Neural cell (in vitro differentiated cells): Measurements from ENCODE around the gene PPP3CA. TPM values are rescaled to one million over a fixed set of nuclear protein-coding genes. Genes with fewer than 3 reads are reported as not detected.

ENCODE experiments used
- H2AFZ ChIP-seq: fragments of 200-600, 300-800 bp; sonication (generic), shearing (Covaris generic); 2 replicates; pipeline ENCODE4 v1.6.0; 2014; ENCODE audit warnings: low read depth, mild to moderate bottlenecking, antibody characterized with exemption, low read length, moderate library complexity
- H3F3A ChIP-seq: fragments of 200-600 bp; shearing (Covaris generic); 2 replicates; pipeline ENCODE4 v1.6.1; 2016; ENCODE audit warnings: mild to moderate bottlenecking, moderate library complexity, mixed read lengths, antibody characterized with exemption, low read length; ENCODE audit not compliant: insufficient read depth, poor library complexity, severe bottlenecking
- H3K27ac ChIP-seq: fragments of 200-600, 300-800 bp; sonication (generic), shearing (Covaris generic); 2 replicates; pipeline ENCODE4 v1.5.1; 2014; ENCODE audit warnings: mild to moderate bottlenecking, low read length, moderate library complexity
- H3K27me3 ChIP-seq: fragments of 300-800, 200-600 bp; sonication (generic), shearing (Covaris generic); 2 replicates; pipeline ENCODE4 v1.6.0; 2014; ENCODE audit warnings: mild to moderate bottlenecking, low read depth, low read length, moderate library complexity; ENCODE audit not compliant: insufficient read depth
- H3K36me3 ChIP-seq: fragments of 300-800, 200-600 bp; sonication (generic), shearing (Covaris generic); 2 replicates; pipeline ENCODE4 v1.5.1; 2014; ENCODE audit warnings: mild to moderate bottlenecking, antibody characterized with exemption, low read length, moderate library complexity; ENCODE audit not compliant: insufficient read depth
- H3K4me2 ChIP-seq: fragments of 300-800, 200-600 bp; sonication (generic), shearing (Covaris generic); 2 replicates; pipeline ENCODE4 v1.6.0; 2014; ENCODE audit warnings: mild to moderate bottlenecking, low read length
- H3K4me3 ChIP-seq: fragments of 300-800, 200-600 bp; sonication (generic), shearing (Covaris generic); 2 replicates; pipeline ENCODE4 v1.5.1; 2014; ENCODE audit warnings: mild to moderate bottlenecking, low read length, moderate library complexity
- H3K79me2 ChIP-seq: fragments of 200-600 bp; shearing (Covaris generic); replicated peaks from 2 replicates; pipeline ENCODE4 v1.6.0; 2014; ENCODE audit warnings: mild to moderate bottlenecking, low read length, moderate library complexity; ENCODE audit not compliant: insufficient read depth
- H3K9ac ChIP-seq: fragments of 300-800, 200-600 bp; sonication (generic), shearing (Covaris generic); 2 replicates; pipeline ENCODE4 v1.6.1; 2016; ENCODE audit warnings: mild to moderate bottlenecking, low read length, mixed read lengths
- H3K9me2 ChIP-seq: fragments of 200-600 bp; shearing (Covaris generic); 2 replicates; pipeline ENCODE4 v1.6.1; 2016; ENCODE audit warnings: mild to moderate bottlenecking, low read length, mixed read lengths; ENCODE audit not compliant: insufficient read depth
- H3K9me3 ChIP-seq: fragments of 200-600, 300-800 bp; sonication (generic), shearing (Covaris generic); 2 replicates; pipeline ENCODE4 v1.6.1; 2016; ENCODE audit warnings: mild to moderate bottlenecking, mixed run types, low read length, moderate library complexity, mixed read lengths
- H4K20me1 ChIP-seq: fragments of 200-600 bp; shearing (Covaris generic); 2 replicates; pipeline ENCODE4 v1.6.1; 2016; ENCODE audit warnings: mild to moderate bottlenecking, mixed run types; ENCODE audit not compliant: insufficient read depth
- CTCF ChIP-seq: fragments of 450-650 bp; IDR thresholded peaks from 2 replicates; pipeline ENCODE4 v1.5.1; 2014; ENCODE audit warnings: antibody characterized with exemption, mild to moderate bottlenecking, moderate library complexity; ENCODE audit not compliant: poor library complexity, severe bottlenecking
- EP300 ChIP-seq: fragments of 450-650 bp; conservative IDR thresholded peaks from 2 replicates; pipeline ENCODE4 v1.6.1; 2014; ENCODE audit warnings: antibody characterized with exemption, mild to moderate bottlenecking, moderate library complexity; ENCODE audit not compliant: poor library complexity, severe bottlenecking
- EZH2 ChIP-seq: fragments of 200-600, 300-800 bp; shearing (Covaris generic), sonication (generic); IDR thresholded peaks from 2 replicates; pipeline ENCODE4 v1.6.1; 2014; ENCODE audit warnings: antibody characterized with exemption, low read length, borderline replicate concordance, mild to moderate bottlenecking; ENCODE audit not compliant: insufficient read depth, poor library complexity, severe bottlenecking
- MXI1 ChIP-seq: fragments of 450-650 bp; conservative IDR thresholded peaks from 2 replicates; pipeline ENCODE4 v1.6.1; 2014; ENCODE audit warnings: antibody characterized with exemption, mild to moderate bottlenecking; ENCODE audit not compliant: poor library complexity, severe bottlenecking
- POLR2AphosphoS5 ChIP-seq: IDR thresholded peaks from 2 replicates; pipeline ENCODE4 v1.6.1; 2012
- RAD21 ChIP-seq: fragments of 450-650 bp; conservative IDR thresholded peaks from 2 replicates; pipeline ENCODE4 v1.6.1; 2014; ENCODE audit warnings: antibody characterized with exemption, mild to moderate bottlenecking, moderate library complexity
- REST ChIP-seq: IDR thresholded peaks from 2 replicates; pipeline ENCODE4 v1.6.1; 2012; ENCODE audit warnings: borderline replicate concordance
- SMC3 ChIP-seq: fragments of 450-650 bp; conservative IDR thresholded peaks from 2 replicates; pipeline ENCODE4 v1.6.1; 2014; ENCODE audit warnings: antibody characterized with exemption, mild to moderate bottlenecking, moderate library complexity; ENCODE audit not compliant: poor library complexity
- TAF1 ChIP-seq: IDR thresholded peaks from 2 replicates; pipeline ENCODE4 v1.6.1; 2012; ENCODE audit warnings: low read depth
- polyA plus RNA-seq: library from polyadenylated mRNA; depleted of rRNA; stranded (reverse); fragments of >200 nt; gene quantifications from 2 replicates; pipeline ENCODE4 v1.2.3, GENCODE V29; 2014

PPP3CA gene
- polyA plus RNA-seq, 1 donor from 2014 or later = 78.2 TPM

GRCh38 chr4:101276661-101277060 is 70.7 kb downstream of the PPP3CA start:
- Histone ChIP-seq H3K9ac (no peak overlapping the region), H2AFZ (no peak overlapping the region), H3K79me2 (peaks cover 17% of the 10 kb centered on the region), H3K4me3 (no peak overlapping the region), H3K27ac (no peak overlapping the region), H3F3A (no peaks in the 10 kb centered on the region), H4K20me1 (no peaks in the 10 kb centered on the region), H3K36me3 (no peaks in the 10 kb centered on the region), H3K9me2 (no peaks in the 10 kb centered on the region), H3K9me3 (no peaks in the 10 kb centered on the region), H3K4me2 (no peak overlapping the region), H3K27me3 (no peaks in the 10 kb centered on the region)
- TF ChIP-seq CTCF (no peak), SMC3 (no peak), EP300 (no peak), TAF1 (no peak), REST (no peak), POLR2AphosphoS5 (no peak), MXI1 (no peak), RAD21 (no peak), EZH2 (no peak)

GRCh38 chr4:101274888-101275752 is 72.2 kb downstream of the PPP3CA start:
- Histone ChIP-seq H2AFZ (no peak overlapping the region), H3K4me3 (no peak overlapping the region), H3K9me3 (no peaks in the 10 kb centered on the region), H3K9ac (no peak overlapping the region), H3K27me3 (no peaks in the 10 kb centered on the region), H3K9me2 (no peaks in the 10 kb centered on the region), H4K20me1 (no peaks in the 10 kb centered on the region), H3F3A (no peaks in the 10 kb centered on the region), H3K27ac (no peak overlapping the region), H3K79me2 (peaks cover 22% of the 10 kb centered on the region), H3K4me2 (no peak overlapping the region), H3K36me3 (no peaks in the 10 kb centered on the region)
- TF ChIP-seq MXI1 = no peak
- TF ChIP-seq TAF1 = no peak
- TF ChIP-seq RAD21 = no peak
- no peak for TF ChIP-seq EP300
- no peak for TF ChIP-seq POLR2AphosphoS5
- no peak for TF ChIP-seq SMC3
- no peak for TF ChIP-seq REST
- TF ChIP-seq CTCF = no peak
- TF ChIP-seq EZH2 = no peak
